K562 (cell line): Measurements from ENCODE around the gene GPR108. TPM values are rescaled to one million over a fixed set of nuclear protein-coding genes. Genes with fewer than 3 reads are reported as not detected.

Experiments used
- E2F6 ChIP-seq, 2 experiments: IDR thresholded peaks; 2 replicates each; pipeline ENCODE4 v1.6.1; 2011; ENCODE audit warnings: borderline replicate concordance in 1 of 2, control low read depth in 1 of 2, low read depth in 1 of 2, low read length in 1 of 2, mild to moderate bottlenecking in 1 of 2, mixed read lengths in 1 of 2, moderate library complexity in 1 of 2; ENCODE audit not compliant: insufficient read depth in 1 of 2, insufficient read length in 1 of 2, poor library complexity in 1 of 2, severe bottlenecking in 1 of 2; ENCODE audit errors: extremely low read depth in 1 of 2
- MCM2 ChIP-seq: fragments of 450-650 bp; IDR thresholded peaks from 2 replicates; pipeline ENCODE4 v1.6.1; 2017; ENCODE audit warnings: low read depth, mild to moderate bottlenecking
- MEF2A ChIP-seq: IDR thresholded peaks from 2 replicates; pipeline ENCODE4 v1.6.1; 2011; ENCODE audit warnings: low read depth, mild to moderate bottlenecking, low read length, moderate library complexity; ENCODE audit not compliant: control insufficient read depth
- PHF8 ChIP-seq: fragments of 200-600 bp; sonication (generic); IDR thresholded peaks from 2 replicates; pipeline ENCODE4 v1.6.1; 2012; ENCODE audit warnings: mixed run types, mild to moderate bottlenecking, inconsistent platforms, low read length, moderate library complexity, borderline replicate concordance
- POLR2G ChIP-seq: fragments of 200-400 bp; formaldehyde crosslinking; IDR thresholded peaks from 2 replicates; pipeline ENCODE4 v1.6.1; 2017; ENCODE audit warnings: low read depth, mild to moderate bottlenecking, antibody characterized with exemption, low read length, moderate library complexity
- ZBTB1 ChIP-seq: sonication (generic); formaldehyde crosslinking; IDR thresholded peaks from 2 replicates; pipeline ENCODE4 v1.8.1; 2023; ENCODE audit warnings: missing genetic modification reagents, low read depth, mild to moderate bottlenecking, borderline replicate concordance
- ZFP30 ChIP-seq: fragments of 250-450 bp; sonication (Bioruptor Pico); IDR thresholded peaks from 2 replicates; pipeline ENCODE4 v1.8.0; 2022; ENCODE audit warnings: moderate library complexity, mild to moderate bottlenecking, inconsistent platforms, borderline replicate concordance
- ZNF408 ChIP-seq: fragments of 250-450 bp; sonication (Bioruptor Pico); IDR thresholded peaks from 2 replicates; pipeline ENCODE4 v1.4.0; 2020; ENCODE audit warnings: low read depth, mild to moderate bottlenecking, moderate library complexity
- ZNF699 ChIP-seq: fragments of 250-450 bp; sonication (Bioruptor Pico); IDR thresholded peaks from 2 replicates; pipeline ENCODE4 v1.8.0; 2021; ENCODE audit warnings: mild to moderate bottlenecking, moderate library complexity; ENCODE audit not compliant: insufficient replicate concordance
- polyA plus RNA-seq, 8 experiments: library from polyadenylated mRNA; depleted of rRNA in 4 of 8; stranded (reverse) in 5 of 8; unstranded in 3 of 8; fragments of >200 nt; fragmentation: Nextera tagmentation in 2 of 8; fragmentation: Illumina TruSeq in 1 of 8; extraction: Ambion mirVana in 2 of 8; extraction: Trizol in 1 of 8; gene quantifications; 2 replicates each; pipeline versions ENCODE4 v1.2.1 to v1.2.3, GENCODE V29; 2011 to 2014; ENCODE audit warnings: inconsistent platforms in 1 of 8, missing spikeins in 1 of 8
- total RNA-seq, 7 experiments: library from RNA; depleted of rRNA in 6 of 7; stranded (reverse); fragments of >200 nt in 6 of 7; fragmentation: Illumina TruSeq in 2 of 7; extraction: Trizol in 2 of 7; gene quantifications; 2 replicates each; pipeline versions ENCODE4 v1.2.1 to v1.2.3, GENCODE V29; 2011 to 2021; ENCODE audit warnings: low replicate concordance in 1 of 7
- TF ChIP-seq, protein P1 (sequence below): fragments of 250-450 bp; sonication (Bioruptor Pico); IDR thresholded peaks from 2 replicates; pipeline ENCODE4 v1.8.0; 2022; ENCODE audit warnings: inconsistent platforms, mild to moderate bottlenecking, moderate library complexity, borderline replicate concordance

The GPR108 gene
- total and polyA plus RNA-seq, 9 of the 15 experiments (the other 6 are each of a cell fraction or from before 2014, with no cell fraction given): 2.4 to 33.2 (median 24.4) TPM

DNA sequence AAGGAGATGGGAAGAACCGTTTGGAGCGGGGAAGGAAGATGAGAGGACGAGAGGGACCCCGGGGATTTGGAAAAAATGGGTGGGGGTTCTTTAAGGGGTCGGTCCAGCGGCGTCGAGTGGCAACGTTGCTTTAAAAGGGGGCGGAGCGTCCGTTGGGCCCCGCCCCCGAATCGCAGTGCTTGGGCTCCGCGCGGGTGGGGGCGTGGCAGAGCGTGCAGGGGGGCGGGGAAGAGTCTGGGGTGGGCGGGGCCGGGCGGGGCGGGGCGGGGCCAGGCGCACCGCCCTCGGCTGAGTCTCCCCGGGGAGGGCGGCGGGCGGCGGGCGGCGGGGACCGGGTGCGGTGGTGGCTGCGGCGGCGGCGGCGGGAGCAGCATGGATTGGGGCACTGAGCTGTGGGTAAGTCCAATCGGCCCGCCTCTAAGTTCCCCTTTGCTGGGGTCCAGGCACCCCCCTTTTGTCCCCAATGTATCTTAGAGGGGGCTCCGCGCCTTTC lies 2.1 kb upstream of the GPR108 start, which contains the start of gene TRIP10 (continued):
- TF ChIP-seq MCM2 (no peak), ZFP30 (CRISPR knock-in tag) (no peak), PHF8 (peak; percentile 60; the same call in 1 of the 2 replicates), MEF2A (0 out of 2 replicates have a peak, but pooled peaks have one; percentile 10), POLR2G (peak; percentile 58; the same call in 1 of the 2 replicates), E2F6 (IDR thresholded peaks at IDR 0.05; ENCODE audit: borderline replicate concordance in 1 of 2, extremely low read depth in 1 of 2, insufficient read depth in 1 of 2, insufficient read length in 1 of 2, low read depth in 1 of 2, low read length in 1 of 2, poor library complexity in 1 of 2, severe bottlenecking in 1 of 2) (peak in 1 of 2 experiments; percentile 71), ZBTB1 (CRISPR knock-in tag) (peak; percentile 88), ZNF408 (no peak), ZNF699 (CRISPR knock-in tag) (no peak)
- TF ChIP-seq, protein P1, sequence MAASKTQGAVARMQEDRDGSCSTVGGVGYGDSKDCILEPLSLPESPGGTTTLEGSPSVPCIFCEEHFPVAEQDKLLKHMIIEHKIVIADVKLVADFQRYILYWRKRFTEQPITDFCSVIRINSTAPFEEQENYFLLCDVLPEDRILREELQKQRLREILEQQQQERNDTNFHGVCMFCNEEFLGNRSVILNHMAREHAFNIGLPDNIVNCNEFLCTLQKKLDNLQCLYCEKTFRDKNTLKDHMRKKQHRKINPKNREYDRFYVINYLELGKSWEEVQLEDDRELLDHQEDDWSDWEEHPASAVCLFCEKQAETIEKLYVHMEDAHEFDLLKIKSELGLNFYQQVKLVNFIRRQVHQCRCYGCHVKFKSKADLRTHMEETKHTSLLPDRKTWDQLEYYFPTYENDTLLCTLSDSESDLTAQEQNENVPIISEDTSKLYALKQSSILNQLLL: no peak
